ENCODE results near the gene SHC3.

SHC3 gene

DNA sequence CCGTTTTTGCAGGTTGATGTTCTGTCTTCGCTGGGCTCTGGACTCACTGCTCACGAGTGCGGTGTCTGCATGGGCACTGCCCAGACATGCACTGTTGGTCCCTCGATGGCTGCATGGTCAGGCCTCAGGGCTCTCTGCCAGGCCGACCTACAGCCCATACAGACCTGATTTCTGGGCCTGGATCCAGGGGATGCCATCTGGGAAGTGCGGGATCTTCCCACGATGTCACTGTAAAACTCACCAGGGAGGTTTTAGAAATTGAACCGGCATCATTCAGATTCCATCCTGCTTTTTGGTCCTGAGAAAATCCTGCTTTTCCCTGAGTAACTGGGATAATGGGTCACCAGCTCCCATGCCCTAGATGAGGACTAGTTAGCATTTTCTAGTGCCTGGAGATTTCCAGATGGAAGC lies 178.2 kb downstream of the SHC3 start:
- no peak for DNase-seq (ENCODE audit: low spot score)

DNA sequence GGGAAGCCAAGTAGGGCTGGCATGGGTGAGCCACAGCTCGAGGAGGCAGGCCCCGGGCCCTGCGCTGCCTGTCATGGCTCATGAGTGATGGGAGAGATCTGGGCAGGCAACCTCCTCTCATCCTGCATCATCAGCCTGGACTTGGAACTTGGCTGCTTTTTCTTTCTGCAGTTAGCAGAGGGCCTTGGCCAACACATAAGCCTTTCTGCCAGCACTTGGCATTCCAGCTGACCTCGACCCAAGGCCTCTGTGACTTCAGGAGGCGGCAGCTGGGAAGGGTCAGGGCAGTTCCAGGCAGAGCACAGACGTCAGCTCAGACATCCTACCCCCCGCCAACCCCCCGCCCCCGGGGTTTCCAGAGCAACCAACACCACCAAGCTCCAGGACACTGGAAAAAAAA lies 179.7 kb downstream of the SHC3 start:
- peak; percentile 42 for DNase-seq (ENCODE audit: low spot score)

- DNase-seq (ENCODE audit: low spot score): no peak
These were observed 180.1 kb downstream of the SHC3 start for GRCh38 chr9:88998503-88998902.

DNA sequence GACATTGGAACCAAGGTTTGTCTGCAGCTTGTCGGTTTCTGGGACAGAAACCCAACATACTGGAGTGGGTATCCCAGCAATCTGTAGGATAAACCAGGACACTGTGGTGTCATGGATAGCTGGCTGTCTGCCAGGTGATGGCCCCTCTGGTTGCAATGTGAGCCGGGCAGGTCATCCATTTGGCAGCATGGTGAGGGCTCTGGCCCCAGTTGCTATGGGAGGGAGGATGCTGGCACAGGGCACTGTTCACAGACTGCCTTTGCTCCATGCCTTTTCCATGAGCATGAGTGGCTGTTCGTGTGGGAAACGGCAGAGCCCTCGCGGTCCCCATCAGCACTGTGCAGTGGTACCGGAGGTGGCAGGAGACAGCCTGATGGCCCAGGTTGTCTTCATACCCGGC lies 181.0 kb downstream of the SHC3 start:
- no peak for DNase-seq (ENCODE audit: low spot score)

- no peak for DNase-seq (ENCODE audit: low spot score)
These were observed 181.7 kb downstream of the SHC3 start for GRCh38 chr9:88996921-88997235.

DNA sequence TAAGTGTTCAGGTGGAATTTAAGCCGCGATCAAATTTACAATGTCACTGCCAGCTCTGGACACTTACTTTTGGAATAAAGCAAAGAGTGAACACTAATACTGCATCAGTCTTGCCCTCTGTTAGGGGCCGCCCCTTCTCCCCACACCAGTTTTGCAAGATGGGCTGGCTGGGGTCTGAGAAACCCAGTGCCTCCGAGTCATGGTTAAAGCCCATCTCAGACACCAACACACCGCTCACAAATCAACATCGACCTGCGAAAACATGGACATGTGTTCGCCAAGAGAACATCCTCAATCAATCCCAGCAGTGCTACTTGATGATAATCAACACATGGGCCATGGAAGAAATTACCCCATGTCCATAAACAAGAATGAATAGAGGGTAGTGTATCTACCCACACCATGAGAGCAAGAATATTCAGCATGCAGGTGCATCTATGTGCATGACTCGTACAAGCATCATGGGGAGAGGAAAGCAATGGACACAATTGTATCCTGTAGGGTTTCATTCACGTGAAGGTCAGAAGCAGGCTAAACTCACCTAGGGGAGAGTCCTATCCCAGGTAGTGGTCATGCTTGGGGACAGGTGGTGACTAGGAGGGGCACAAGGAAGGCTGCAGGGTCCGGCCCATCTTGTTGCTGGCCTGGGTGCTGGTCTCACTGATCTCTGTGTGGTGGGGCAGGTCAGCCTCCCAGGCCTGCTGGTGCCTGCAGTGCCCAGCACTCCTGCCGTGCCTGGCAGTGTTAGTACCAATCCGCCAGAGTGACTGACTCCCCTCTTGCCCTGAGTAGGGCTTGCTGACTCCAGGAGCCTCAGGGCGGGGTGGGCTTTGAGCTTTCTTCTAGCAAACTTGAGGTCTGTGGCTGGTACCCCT lies 182.3 kb downstream of the SHC3 start:
- no peak for DNase-seq (ENCODE audit: low spot score)

- DNase-seq (ENCODE audit: low spot score): no peak
These were observed 183.0 kb downstream of the SHC3 start for GRCh38 chr9:88995627-88996026.

DNA sequence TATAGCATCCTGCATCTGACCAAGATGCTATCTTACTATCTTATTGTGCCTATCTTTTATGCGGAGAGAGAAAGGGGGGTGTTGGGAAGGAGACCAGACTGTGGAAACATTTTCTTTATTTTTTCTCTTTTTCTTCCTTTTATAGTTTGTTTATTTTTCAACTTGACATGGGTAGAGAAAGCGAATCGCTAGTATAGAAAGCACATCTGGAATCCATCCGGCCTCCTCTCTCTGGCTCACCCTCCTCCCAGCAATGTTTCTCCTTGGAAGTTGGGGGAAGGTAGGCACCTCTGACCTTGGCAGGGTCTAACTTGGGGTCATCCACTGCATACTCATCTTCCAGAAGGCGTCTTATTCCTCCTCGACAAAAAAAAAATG lies 183.4 kb downstream of the SHC3 start:
- DNase-seq (ENCODE audit: low spot score): no peak

- DNase-seq (ENCODE audit: low spot score): no peak
These were observed 184.0 kb downstream of the SHC3 start for GRCh38 chr9:88994469-88995199.

GRCh38 chr9:88993871-88994460 lies 184.7 kb downstream of the SHC3 start:
- no peak for DNase-seq (ENCODE audit: low spot score)

DNA sequence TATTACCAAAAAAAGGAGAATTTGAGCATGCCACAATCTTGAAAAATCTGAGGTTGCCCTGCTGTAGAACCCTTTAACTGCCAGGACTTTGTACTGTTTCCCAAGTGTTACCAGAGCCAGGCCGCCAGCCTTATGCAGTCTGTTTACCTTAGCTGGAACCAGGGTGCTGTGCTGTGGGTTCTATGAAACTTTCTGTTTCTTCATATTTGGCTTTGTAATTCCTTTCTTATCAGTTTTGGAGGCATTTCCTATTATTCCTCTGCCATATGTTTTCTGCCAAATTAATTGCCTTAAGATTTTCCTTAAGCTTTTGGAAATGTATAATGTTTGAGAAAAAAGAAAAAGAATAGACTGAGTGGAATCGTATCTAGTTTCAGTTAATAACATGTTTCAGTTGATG lies 185.3 kb downstream of the SHC3 start:
- DNase-seq (ENCODE audit: low spot score): no peak

DNA sequence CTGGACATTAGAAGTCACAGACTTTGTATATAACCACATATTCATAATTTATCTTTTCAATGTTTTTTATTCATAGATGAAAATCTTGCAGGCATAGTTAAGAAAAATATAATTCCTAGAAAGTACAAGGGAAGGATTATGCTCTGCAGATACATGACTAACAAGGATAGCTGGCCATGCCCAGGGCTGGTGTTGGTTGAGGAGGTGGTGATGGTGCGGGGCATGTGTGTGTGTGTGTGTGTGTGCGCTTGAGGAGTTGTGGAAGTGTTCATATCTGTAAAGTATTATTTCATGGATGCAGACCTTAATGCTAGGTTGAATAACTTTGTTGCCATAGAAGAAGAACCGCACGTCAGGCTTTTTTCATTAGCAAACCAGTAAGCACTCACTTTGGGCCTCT lies 186.1 kb downstream of the SHC3 start:
- DNase-seq (ENCODE audit: low spot score): no peak

GRCh38 chr9:88991066-88992034 lies 187.3 kb downstream of the SHC3 start, which contains the start of gene S1PR3:
S1PR3 (plus strand) TSS chr9:88991468; CDS start chr9:89001201, 9,733 bp downstream.
- DNase-seq (ENCODE audit: low spot score): no peak

DNA sequence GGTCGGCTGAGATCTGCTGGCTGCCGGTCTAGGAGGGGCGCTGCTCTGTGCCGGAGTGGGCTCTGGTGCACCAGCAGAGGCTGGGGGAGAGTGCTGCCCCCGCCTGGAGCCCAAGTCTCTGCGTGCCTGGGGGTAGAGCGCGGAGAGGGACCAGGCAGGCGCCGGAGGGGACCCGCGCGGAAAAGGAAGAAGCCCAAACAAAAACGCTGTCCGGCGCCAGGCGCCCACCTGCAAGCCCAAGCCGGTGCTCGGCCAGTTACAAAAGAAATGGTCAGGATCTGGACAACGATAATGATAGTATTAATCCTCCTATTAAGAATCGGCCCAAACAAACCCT lies 187.9 kb downstream of the SHC3 start:
- DNase-seq (ENCODE audit: low spot score): no peak

GRCh38 chr9:88990041-88990728 lies 188.4 kb downstream of the SHC3 start:
- no peak for DNase-seq (ENCODE audit: low spot score)

DNA sequence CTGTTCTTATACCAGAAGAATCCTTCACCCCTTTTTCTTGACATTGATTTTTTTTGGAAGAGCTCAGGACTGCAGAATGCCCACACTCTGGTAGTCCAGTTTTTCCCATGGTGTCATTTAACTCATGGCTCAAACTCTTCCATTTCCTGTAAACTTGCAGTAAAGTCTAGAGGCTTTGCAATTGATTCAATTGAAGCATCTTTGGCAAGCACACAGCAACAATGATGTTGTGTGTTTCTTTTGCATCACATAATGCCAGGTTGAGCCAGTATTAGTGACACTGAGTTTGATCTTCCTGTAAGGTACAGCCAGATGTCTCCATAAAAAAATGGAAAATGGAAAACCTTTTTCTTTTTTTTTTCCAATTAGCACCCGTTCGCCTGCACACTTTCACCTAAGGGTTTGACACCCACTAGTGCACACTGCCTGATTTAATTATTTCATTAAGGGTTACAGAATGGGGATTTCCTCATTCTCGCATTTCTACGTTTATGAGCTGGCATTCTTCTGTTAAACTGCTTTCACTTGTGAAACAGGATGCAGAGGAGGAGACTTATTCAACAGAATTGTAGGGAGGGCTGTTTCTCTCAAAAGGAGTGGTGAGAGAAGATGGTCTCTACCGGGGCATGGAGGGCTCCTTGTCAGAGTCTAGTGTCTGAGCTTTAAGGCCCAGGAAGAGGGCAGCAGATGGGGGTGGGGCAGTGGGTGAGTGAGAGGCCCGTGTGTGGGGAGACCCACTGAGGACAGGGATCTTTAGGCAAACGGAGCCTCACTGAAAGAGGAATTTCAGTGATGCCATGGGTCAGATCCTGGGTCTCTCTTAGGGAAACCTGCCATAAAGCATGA lies 189.6 kb downstream of the SHC3 start:
- no peak for DNase-seq (ENCODE audit: low spot score)

GRCh38 chr9:88987661-88988060 lies 191.0 kb downstream of the SHC3 start:
- no peak for DNase-seq (ENCODE audit: low spot score)

DNA sequence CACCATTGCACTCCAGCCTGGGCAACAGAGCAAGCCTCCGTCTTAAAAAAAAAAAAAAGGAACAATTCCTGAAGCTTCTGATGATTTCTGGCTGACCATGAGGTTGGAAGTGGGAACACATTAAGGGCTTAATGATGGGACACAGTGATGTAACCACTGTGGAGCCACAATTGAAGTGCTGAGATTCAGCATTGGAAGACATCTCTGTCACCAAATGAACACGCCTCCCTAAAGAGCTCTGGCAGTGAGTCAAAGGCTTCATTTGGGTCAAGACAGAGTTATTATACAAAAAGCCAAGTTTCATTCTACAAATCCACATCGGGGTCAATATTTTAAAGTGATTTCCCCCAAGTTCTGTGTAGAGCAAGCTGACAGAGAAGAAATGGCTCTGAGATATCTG lies 191.8 kb downstream of the SHC3 start:
- no peak for DNase-seq (ENCODE audit: low spot score)

DNA sequence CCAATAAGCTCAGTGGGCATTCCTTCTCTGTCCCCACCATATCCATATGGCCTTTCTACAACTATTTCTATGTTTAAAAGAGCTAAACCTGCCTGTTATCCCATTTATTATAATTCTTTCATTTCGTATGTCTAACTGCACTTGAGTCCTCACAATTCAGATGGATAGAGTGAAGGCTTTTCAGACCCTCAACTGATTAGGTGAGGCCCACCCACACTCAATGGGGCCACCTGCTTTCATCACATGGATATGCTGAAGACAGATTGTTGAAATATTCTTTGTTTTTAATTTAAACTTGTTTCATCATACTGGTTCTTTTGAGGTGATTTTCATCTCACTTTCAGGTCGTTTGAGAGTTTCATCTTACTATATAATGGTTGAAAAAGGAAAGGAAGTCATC lies 193.0 kb downstream of the SHC3 start:
- no peak for DNase-seq (ENCODE audit: low spot score)

DNA sequence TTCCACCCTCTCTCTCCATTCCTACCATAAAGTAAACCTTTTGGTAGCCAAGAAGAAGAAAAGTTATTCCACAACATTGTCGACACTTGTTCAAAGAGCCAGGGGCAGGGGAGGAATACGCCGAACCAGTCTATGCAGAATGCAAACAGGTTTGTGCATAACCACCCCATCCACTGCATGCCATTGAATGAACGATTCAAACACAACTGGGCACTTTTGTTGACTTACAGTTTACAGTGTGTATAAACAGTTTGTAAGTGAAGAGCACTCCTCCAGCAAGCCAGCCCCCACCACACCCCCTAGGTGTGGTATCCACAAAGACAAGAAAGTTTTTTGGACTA lies 194.1 kb downstream of the SHC3 start:
- no peak for DNase-seq (ENCODE audit: low spot score)

Data from globus pallidus (tissue), 1 donor.